Activated CD8-positive, alpha-beta memory T cell treated with anti-CD3 and anti-CD28 coated beads for 1 hour (primary cell): ENCODE results near the gene TADA2A.
"Not testable (repeated sequence)": the region's sequence is repeated elsewhere in the genome, so short reads cannot be mapped to it uniquely, and the experiment has no call there.

ENCODE experiments used
- DNase-seq, 2 donors: peaks; one replicate each; pipeline ENCODE4 v3.0.0-alpha.2; 2020; ENCODE audit warnings: low read depth in 1 of 2; ENCODE audit errors: extremely low read depth in 1 of 2

Gene TADA2A

GRCh38 chr17:37490022-37490587 lies 83.4 kb downstream of the TADA2A start:
- peak; percentile 37 to 60 for DNase-seq

DNA sequence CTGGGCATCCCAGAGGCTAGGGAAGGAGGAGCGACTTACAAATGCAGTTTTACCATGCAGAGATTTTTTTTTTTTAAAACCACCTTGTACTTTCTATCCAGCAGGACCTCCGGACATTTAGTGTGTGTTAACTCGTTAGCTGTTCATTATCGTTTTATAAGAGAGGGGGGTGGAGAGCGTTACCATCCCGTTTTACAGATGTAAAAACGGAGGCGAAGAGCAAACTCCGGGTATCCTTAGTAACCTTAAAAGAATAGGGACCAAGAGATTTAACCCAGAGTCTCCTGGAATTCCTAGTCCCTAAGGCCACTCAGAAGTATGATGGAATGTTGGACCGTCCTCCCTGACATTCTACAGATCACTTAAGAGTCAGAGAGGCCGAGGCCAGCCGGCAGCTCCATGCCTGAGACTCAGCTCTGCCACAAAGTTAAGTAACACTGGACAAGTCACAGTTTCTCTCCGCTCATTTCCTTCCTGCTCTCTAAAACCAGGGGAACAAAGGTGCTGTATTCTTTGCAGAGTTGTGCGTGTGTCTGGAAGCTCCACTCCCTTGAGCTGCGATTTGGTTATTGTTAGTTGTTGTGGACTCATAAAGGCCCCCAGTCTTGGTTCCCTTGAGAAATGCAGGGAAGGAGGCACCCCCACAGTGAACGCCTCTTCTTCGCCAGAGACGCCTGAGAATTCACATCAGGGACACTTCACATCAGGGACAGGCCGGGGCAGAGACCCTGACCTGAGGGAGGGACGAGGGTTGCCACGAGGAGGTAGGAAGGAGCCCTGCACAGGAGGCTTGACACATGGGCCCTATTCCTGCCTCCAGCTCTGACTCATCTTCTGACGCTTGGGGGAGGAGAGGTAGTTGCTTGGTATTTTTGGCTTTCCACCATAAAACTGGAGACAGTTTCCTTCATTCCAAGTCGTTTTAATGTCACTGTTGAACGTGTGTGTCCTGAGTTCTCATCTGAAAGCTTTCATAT lies 84.2 kb downstream of the TADA2A start:
- DNase-seq, result no peak

DNA sequence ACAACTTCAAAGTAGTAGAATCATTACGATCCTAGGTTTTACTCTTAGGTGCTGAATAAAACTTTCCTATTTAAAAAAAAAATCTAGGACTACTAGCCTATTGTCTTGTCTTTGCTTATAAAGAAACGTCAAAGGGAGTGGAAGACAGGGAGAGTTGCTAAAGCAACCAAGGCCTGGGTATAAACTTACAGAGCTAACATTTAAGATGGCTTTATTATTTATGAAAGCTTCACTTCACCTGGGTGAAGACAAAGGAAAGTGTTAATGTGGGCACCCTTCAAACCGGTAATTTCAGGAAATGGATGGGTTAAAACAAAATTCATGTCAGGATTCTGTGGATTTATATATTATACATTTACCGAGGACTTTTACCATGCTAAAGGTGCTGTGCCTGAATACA lies 85.5 kb downstream of the TADA2A start:
- no peak for DNase-seq

- no peak for DNase-seq
Measured at GRCh38 chr17:37493249-37494027, 86.8 kb downstream of the TADA2A start.

DNA sequence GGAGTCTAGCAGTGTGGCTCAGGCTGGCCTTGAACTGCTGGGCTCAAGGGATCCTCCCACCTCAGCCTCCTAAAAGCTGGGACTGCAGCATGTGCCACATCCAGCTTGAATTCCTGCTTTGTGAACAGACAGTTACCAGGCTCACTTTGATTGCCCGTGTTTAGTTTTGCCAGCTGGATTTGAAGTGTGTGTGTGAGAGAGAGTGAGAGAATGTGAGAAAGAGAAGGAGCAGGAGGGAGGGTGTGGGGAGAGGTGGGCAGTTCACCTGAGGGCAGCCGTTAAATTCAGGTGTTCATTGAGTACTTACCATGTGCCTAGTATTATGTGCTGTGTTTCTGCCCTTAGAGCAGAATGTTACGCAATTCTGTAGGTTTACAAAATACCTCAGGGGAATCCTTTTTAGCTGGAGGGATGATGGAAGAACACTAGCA lies 87.7 kb downstream of the TADA2A start:
- DNase-seq, result no peak

GRCh38 chr17:37494971-37495370 lies 88.3 kb downstream of the TADA2A start:
- DNase-seq, result no peak

GRCh38 chr17:37500378-37500777 lies 93.7 kb downstream of the TADA2A start:
- no peak for DNase-seq

DNA sequence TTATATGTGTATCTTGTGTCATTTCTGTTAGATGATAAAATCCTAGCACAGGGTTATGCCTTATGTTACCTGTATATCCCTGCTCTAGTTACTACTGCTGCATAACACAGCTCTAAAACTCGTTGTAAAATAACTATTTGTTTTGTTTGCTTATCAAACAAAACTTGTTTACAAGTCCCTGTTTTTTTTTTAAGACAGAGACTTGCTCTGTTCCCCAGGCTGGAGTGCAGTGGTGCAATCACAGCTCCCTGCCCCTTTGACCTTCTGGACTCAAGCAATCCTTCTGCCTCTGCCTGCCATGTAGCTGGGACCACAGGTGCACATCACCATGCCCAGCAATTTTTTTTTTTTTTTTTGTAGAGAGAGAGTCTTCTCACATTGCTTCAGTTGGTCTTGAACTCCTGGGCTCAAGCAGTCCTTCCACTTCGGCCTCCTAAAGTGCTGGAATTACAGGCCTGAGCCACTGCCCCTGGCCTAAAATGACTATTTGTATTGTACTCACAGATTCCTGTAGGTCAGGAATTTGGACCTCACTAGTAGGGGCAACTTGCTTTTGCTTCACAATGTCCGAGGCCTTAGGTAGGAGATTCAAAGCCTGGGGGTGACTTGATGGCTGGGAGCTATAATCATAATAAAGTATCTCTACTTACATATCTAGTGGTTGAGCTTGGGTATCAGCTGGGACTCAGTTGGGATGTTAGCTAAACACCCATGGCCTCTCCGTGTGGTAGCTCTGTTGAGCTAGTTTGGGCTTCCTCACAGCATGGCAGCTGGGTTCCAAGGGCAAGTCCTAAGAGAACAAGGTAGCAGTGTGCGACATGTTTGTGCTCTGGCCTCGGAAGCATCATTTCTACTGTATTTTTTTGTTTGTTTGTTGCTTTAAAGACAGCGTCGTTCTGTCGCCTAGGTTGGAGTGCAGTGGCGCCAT lies 95.6 kb downstream of the TADA2A start:
- DNase-seq, result no peak

GRCh38 chr17:37503148-37503547 lies 96.5 kb downstream of the TADA2A start:
- DNase-seq, result no peak

- no peak for DNase-seq
Measured at GRCh38 chr17:37505333-37505732, 98.6 kb downstream of the TADA2A start.

DNA sequence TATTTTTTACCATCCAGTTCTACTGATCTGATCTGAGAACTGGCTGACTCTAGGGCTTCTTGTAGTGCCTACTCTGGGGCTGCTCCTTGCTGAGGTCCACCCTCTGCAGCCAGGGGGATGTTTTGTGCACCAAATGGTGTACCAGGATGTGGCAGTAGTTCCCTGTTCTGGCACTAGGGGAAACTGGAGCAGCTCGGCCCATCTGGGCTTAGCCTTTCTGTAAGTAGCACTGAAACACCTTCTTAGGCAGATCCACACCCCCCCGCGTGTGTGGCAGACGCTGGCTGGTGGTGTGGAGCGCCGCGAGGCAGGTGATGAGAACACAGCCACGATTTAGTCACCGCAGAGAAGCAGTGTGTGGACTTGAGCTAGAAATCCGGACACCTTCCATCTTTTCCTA lies 100.0 kb downstream of the TADA2A start:
- DNase-seq, result no peak

DNA sequence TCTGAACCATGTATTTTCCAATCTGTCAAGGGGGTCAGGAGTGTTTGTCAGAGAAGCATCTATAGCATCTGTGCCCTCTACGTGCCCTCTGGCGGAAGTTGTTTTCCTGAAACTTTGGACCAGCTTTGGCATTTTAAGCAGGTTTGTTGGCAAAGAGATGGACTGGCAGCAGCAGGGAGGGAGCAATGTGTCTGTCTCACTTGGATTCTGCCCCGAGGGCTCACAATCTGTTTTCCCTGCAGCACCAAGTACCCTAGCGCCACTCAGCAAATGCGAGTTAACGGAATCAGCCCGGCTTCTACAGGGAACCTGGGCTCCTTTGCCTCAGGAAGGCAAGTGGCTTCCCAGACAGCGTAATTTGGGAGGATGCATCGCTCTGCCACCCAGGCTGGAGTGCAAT lies 100.4 kb downstream of the TADA2A start:
- DNase-seq, result no peak

- no peak for DNase-seq
Measured at GRCh38 chr17:37510056-37510455, 103.4 kb downstream of the TADA2A start.

DNA sequence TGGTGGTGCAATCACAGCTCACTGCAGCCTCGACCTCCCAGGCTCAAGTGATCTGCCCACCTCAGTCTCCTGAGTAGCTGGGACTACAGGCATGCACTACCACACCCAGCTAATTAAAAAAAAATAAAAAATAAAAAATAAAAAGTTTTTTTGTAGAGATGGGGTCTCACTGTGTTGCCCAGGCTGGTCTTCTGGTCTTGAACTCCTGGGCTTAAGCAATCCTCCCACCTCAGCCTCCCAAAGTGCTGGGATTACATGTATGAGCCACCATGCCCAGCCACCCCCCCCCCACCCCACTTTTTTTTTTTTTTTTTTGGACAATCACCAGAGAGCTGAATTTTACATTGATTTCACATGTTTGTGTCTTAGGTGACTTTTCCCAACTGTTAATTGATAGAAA lies 105.0 kb downstream of the TADA2A start:
- not testable (repeated sequence) for DNase-seq

DNA sequence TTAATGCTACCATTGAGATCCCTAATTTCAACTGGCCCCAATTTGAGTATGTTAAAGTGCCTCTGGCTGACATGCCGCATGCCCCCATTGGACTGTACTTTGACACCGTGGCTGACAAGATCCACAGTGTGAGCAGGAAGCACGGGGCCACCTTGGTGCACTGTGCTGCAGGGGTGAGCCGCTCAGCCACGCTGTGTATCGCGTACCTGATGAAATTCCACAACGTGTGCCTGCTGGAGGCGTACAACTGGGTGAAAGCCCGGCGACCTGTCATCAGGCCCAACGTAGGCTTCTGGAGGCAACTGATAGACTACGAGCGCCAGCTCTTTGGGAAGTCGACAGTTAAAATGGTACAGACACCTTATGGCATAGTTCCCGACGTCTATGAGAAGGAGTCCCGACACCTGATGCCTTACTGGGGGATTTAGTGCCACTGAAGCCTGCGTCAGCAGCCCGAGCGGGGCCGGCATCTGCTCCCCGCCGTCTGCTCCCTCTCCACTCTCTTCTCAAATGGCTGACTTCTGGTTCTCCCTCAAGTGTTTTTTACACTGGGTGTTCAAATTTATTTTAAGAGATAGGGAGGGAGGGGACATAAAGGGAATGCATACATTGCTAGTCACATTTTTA lies 105.9 kb downstream of the TADA2A start:
- DNase-seq, result no peak

DNA sequence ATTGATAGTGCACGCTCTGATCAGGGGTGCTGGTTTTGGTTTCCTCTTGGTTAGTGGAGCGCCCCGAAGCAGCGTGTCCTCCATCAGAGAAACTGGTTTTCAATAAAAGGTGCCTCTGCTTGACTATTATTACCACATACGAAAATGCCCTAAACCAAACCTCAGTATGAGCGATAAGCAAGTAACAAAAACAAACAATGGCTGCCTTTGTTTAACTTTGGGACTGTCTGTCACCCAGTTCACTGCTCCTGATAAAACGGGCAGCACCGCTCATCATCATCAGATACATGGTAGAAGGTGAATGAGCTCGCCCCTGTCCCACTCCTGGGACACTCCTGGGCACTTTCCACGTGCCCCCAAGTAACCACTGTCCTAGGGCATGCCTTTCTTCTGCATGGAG lies 107.0 kb downstream of the TADA2A start:
- DNase-seq, result no peak

- no peak for DNase-seq
Measured at GRCh38 chr17:37516127-37516571, 109.5 kb downstream of the TADA2A start.

DNA sequence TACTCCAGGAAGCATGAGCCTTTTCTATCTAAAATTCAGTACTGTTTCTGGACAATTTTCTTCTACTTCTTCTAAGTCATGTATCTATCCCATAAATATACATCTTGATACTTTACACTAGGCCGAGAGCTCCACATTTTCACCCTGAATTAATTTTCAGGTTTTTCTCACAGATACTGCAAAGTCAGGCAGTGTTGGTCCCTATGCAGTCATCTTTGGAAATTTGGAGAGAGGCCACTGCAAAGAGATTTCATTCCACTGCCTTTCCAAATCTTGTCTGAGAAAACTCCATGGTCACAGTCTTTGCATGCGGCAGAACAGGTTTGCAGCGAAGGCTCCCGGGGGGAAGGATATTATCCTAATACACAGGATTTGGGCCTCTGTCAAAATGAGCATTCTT lies 111.2 kb downstream of the TADA2A start:
- no peak for DNase-seq

DNA sequence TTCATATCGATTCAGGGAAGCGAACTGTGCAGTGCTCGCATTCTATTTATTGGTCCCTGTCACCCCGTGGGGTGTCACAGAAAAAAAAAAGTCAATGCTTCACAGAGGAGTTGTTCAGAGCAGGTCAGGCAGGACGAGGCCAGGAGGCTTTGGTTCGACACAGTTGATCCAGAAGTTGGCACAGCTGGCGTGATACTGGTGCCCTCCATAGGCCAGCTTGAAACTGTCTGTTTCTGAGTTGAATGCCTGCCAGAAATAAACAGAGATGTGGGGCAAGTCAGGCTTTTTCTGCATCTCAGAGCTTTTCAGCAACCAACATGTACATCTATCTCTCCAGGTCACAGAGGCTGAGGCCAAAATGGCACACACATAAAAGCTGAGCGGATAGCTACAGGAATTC lies 112.1 kb downstream of the TADA2A start:
- DNase-seq, result no peak
